ENCODE measurements around the gene KMT2C.
A peak's percentile ranks its signal among the peaks of the same experiment; 100 is the strongest.

The KMT2C gene

DNA sequence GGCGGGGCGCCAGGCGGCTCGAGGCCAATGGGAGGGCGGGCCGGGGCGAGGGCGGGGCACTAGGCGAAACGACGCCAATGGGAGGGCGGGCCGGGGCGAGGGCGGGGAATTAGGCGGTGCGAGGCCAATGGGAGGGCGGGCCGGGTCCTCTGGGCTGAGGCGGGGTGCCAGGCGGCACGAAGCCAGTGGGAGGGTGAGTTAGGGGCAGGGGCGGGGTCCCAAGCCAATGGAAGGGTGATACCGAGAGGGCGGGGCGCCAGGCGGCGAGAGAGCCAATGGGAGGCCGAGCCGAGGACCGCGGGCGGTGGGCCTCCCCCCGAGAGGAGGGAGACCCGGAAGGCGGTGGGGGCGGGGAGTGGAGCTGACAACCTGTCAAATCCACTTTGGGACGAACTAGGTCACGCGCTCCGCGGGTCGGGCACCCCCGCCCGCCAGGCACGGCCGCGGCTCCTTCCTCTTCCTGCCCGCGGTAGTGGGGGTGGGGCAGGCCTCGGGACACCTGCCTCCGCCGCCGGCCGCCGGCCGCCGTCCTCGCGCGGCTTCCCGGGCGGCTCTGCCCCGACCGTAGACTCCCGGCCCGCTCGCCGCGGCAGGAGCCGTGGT, 28.0 kb upstream of the KMT2C start:
- ChIA-PET POLR2A (interaction anchor here (0.6 to 1.1 kb wide), 3 partner anchors 30 to 96 kb away, joined by 3 to 4 read pairs (median 3); no protein-coding TSS in a partner anchor), CTCF (interaction anchor here (0.6 kb wide), 1 partner anchor 99 kb away, joined by 4 read pairs; no protein-coding TSS in a partner anchor)
- H3K27ac ChIP-seq (ENCODE audit: extremely low read depth, low read depth, low read length), result peak overlapping the region; percentile 90
- no peaks in the 10 kb centered on the region for H3K9me3 ChIP-seq (ENCODE audit: control insufficient read depth, insufficient read depth, low read depth, low read length)
- no peaks in the 10 kb centered on the region for H3K36me3 ChIP-seq (ENCODE audit: control insufficient read depth in 2 of 2, insufficient read depth in 1 of 2, low read length in 2 of 2)
- peak overlapping the region; percentile 95 for H3K4me3 ChIP-seq (ENCODE audit: low read depth, low read length)
- peaks cover 4% of the 10 kb centered on the region; the same call in 1 of the 2 replicates for H3K4me1 ChIP-seq (ENCODE audit: control insufficient read depth, insufficient read depth, low read length)
- TF ChIP-seq ZNF514 (tag by site-specific recombination; IDR thresholded peaks at IDR 0.05) (no peak), ZBTB6 (tag by site-specific recombination; IDR thresholded peaks at IDR 0.05) (no peak), KLF8 (tag by site-specific recombination; IDR thresholded peaks at IDR 0.05) (peak; percentile 85), ZNF626 (tag by site-specific recombination; IDR thresholded peaks at IDR 0.05) (0 out of 2 replicates have a peak, but pooled peaks have one; percentile 43), ZNF19 (tag by site-specific recombination; IDR thresholded peaks at IDR 0.05; ENCODE audit: low read depth) (no peak), ZSCAN18 (tag by site-specific recombination; IDR thresholded peaks at IDR 0.05) (no peak), SP2 (tag by site-specific recombination; IDR thresholded peaks at IDR 0.05) (peak; percentile 96), KLF10 (tag by site-specific recombination; IDR thresholded peaks at IDR 0.05) (peak; percentile 96), KLF9 (tag by site-specific recombination; IDR thresholded peaks at IDR 0.05; ENCODE audit: low read depth) (peak; percentile 38; the same call in 1 of the 2 replicates), MZF1 (tag by site-specific recombination; IDR thresholded peaks at IDR 0.05; ENCODE audit: borderline replicate concordance) (no peak), GLIS2 (tag by site-specific recombination; IDR thresholded peaks at IDR 0.05) (peak; percentile 77), ZNF747 (tag by site-specific recombination; IDR thresholded peaks at IDR 0.05) (no peak), ZNF629 (tag by site-specific recombination; IDR thresholded peaks at IDR 0.05) (no peak), ZNF530 (tag by site-specific recombination; IDR thresholded peaks at IDR 0.05; ENCODE audit: low read depth) (no peak), ZNF394 (tag by site-specific recombination; IDR thresholded peaks at IDR 0.05; ENCODE audit: borderline replicate concordance) (no peak), PRDM6 (tag by site-specific recombination; IDR thresholded peaks at IDR 0.05) (peak; percentile 42)
- TF ChIP-seq, protein P1, sequence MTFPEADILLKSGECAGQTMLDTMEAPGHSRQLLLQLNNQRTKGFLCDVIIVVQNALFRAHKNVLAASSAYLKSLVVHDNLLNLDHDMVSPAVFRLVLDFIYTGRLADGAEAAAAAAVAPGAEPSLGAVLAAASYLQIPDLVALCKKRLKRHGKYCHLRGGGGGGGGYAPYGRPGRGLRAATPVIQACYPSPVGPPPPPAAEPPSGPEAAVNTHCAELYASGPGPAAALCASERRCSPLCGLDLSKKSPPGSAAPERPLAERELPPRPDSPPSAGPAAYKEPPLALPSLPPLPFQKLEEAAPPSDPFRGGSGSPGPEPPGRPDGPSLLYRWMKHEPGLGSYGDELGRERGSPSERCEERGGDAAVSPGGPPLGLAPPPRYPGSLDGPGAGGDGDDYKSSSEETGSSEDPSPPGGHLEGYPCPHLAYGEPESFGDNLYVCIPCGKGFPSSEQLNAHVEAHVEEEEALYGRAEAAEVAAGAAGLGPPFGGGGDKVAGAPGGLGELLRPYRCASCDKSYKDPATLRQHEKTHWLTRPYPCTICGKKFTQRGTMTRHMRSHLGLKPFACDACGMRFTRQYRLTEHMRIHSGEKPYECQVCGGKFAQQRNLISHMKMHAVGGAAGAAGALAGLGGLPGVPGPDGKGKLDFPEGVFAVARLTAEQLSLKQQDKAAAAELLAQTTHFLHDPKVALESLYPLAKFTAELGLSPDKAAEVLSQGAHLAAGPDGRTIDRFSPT (tag by site-specific recombination; IDR thresholded peaks at IDR 0.05), result peak; percentile 90
- TF ChIP-seq, protein P2, sequence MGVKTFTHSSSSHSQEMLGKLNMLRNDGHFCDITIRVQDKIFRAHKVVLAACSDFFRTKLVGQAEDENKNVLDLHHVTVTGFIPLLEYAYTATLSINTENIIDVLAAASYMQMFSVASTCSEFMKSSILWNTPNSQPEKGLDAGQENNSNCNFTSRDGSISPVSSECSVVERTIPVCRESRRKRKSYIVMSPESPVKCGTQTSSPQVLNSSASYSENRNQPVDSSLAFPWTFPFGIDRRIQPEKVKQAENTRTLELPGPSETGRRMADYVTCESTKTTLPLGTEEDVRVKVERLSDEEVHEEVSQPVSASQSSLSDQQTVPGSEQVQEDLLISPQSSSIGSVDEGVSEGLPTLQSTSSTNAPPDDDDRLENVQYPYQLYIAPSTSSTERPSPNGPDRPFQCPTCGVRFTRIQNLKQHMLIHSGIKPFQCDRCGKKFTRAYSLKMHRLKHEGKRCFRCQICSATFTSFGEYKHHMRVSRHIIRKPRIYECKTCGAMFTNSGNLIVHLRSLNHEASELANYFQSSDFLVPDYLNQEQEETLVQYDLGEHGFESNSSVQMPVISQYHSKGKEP (tag by site-specific recombination; IDR thresholded peaks at IDR 0.05), result peak; percentile 28; the same call in 1 of the 2 replicates
- TF ChIP-seq, protein P3, sequence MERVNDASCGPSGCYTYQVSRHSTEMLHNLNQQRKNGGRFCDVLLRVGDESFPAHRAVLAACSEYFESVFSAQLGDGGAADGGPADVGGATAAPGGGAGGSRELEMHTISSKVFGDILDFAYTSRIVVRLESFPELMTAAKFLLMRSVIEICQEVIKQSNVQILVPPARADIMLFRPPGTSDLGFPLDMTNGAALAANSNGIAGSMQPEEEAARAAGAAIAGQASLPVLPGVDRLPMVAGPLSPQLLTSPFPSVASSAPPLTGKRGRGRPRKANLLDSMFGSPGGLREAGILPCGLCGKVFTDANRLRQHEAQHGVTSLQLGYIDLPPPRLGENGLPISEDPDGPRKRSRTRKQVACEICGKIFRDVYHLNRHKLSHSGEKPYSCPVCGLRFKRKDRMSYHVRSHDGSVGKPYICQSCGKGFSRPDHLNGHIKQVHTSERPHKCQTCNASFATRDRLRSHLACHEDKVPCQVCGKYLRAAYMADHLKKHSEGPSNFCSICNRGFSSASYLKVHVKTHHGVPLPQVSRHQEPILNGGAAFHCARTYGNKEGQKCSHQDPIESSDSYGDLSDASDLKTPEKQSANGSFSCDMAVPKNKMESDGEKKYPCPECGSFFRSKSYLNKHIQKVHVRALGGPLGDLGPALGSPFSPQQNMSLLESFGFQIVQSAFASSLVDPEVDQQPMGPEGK (tag by site-specific recombination; IDR thresholded peaks at IDR 0.05), result peak; percentile 99
- TF ChIP-seq, protein P4, sequence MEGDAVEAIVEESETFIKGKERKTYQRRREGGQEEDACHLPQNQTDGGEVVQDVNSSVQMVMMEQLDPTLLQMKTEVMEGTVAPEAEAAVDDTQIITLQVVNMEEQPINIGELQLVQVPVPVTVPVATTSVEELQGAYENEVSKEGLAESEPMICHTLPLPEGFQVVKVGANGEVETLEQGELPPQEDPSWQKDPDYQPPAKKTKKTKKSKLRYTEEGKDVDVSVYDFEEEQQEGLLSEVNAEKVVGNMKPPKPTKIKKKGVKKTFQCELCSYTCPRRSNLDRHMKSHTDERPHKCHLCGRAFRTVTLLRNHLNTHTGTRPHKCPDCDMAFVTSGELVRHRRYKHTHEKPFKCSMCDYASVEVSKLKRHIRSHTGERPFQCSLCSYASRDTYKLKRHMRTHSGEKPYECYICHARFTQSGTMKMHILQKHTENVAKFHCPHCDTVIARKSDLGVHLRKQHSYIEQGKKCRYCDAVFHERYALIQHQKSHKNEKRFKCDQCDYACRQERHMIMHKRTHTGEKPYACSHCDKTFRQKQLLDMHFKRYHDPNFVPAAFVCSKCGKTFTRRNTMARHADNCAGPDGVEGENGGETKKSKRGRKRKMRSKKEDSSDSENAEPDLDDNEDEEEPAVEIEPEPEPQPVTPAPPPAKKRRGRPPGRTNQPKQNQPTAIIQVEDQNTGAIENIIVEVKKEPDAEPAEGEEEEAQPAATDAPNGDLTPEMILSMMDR (tag by site-specific recombination; IDR thresholded peaks at IDR 0.05), result no peak
